Suppressor macrophage (primary cell): ENCODE data around the gene MFRP.

Experiments used
- DNase-seq, 4 experiments: peaks; one replicate each; pipeline ENCODE4 v3.0.0-alpha.2; 2020 to 2022

MFRP gene

DNA sequence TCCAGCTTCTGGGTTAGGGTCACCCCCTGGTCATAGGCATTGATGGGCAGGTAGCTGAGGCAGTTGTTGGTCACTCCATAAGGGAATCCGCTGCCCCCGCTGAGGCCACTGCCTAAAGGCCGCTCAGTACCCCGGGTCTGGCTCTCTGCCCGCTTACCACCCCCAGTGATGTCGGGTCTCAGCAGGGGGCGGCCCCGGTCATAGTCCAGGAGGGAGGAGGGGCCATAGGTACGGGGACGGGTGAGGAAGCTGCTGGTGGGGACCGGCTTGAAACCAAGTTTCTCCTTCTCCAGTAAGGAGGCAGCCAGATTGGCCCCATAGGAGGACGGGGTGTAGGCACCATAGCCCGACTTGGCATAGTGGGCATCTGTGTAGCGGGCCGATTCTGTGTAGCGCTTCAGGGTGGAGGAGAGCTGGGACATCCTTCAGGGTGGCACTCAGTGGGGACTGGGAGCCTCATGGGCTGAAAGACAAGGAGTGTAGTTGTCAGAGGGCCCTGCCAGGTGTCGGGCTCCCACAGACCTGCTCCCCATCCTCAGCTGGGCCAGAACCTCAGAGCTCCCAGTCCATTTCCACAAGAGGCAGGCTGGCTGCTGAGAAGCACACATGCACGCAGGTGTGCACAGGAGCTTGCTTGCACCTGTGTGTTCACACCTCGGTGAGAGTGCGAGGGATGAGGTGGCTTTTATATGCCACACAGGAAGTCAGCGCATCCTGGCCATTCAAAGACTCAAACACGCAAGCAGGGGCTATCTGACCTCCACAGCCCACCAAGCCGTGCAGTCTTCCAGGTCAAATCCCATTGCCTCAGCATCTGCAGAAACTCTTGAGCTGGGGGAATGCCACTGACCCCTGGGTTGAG, 26.8 kb upstream of the MFRP start:
- no peak for DNase-seq

GRCh38 chr11:119372260-119373058, 26.0 kb upstream of the MFRP start:
- DNase-seq: no peak

DNA sequence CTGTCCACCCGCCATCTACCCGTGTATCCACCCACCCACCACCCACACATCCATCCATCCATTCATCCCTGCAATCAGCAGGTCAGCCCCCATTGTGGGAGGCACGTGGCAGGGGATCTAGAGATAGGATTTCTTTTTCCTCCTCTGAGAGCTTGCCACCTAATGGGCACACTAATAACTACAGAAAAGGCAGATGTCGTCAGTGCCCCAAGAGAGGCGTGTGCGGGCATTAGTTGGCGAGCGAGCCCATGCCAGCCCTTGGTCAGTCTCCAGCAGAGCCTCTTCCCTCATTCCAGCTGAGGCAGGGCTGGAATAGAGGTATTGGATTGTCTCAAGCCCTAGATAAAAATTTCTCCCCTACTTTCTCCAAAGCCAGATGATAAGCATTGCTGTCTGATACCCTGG, 25.3 kb upstream of the MFRP start:
- peak in 3 of 4 experiments; percentile 34 to 46 (median 43) for DNase-seq

DNA sequence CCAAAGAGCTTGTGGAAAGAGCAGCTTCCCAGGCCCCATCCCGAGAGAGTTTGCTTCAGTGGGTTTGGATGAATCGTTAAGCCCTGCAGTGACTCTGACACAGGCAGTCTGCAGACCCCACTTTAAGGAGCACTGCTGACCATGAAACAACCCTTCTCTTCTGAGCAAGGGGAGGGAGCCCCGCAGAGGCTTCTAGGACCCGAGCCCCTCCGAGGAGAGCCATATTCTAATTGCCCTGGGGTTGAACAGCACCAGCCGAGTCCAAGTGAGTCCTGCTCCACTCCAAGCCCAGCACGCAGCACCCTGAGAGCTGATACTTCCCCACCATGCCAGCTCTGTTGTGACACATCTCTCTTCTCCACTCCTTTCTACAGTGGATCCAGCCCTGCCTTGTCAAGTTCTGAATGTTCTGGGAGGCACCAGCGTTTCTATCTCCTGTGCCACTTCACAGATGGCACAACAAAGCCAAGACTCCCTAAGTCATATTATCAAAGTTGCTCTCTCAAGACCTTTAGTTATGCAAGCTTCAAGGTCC, 24.6 kb upstream of the MFRP start:
- DNase-seq: no peak

GRCh38 chr11:119370486-119371046, 24.1 kb upstream of the MFRP start:
- no peak for DNase-seq

- DNase-seq: no peak
These were observed 22.8 kb upstream of the MFRP start for GRCh38 chr11:119369132-119369925.

- DNase-seq: no peak
These were observed 21.9 kb upstream of the MFRP start for GRCh38 chr11:119368121-119369034.

- peak; percentile 58 to 82 (median 76) for DNase-seq
These were observed 21.2 kb upstream of the MFRP start for GRCh38 chr11:119367661-119368120.

GRCh38 chr11:119366690-119367620, 20.4 kb upstream of the MFRP start:
- peak in 3 of 4 experiments; percentile 46 to 65 (median 50) for DNase-seq

DNA sequence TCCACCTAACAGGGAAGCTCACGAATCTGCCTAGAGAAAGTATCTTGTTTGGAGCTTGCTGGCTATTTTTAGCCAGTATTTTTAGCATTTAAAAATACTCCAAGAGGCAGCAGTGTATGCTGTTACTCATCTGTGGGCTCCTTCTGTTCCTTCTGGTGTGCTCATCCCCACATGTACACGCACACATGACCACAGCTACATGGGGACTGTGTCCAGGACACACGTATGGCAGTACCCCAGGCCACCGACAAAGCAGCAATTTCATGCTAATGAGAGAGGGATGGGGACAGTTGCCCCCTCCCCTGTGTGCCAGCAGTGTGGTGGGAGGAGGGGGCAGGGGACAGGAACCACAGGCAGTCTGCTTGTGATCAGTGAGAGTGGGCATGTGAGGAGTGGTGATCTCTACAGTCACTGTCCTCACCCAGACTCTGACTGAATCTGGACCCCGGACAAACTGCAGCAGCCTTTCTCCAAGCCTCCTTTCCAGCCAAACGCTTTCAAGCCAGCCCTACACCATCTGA, 18.6 kb upstream of the MFRP start:
- peak; percentile 59 to 81 (median 70) for DNase-seq

- DNase-seq: peak; percentile 78 to 93 (median 88)
These were observed 17.5 kb upstream of the MFRP start for GRCh38 chr11:119363851-119364590.

- peak in 1 of 4 experiments; percentile 37 for DNase-seq
These were observed 16.8 kb upstream of the MFRP start for GRCh38 chr11:119363081-119363850.

- no peak for DNase-seq
These were observed 16.2 kb upstream of the MFRP start for GRCh38 chr11:119362741-119363080.

- peak in 3 of 4 experiments; percentile 36 to 58 (median 57) for DNase-seq
These were observed 15.6 kb upstream of the MFRP start for GRCh38 chr11:119361941-119362725.

DNA sequence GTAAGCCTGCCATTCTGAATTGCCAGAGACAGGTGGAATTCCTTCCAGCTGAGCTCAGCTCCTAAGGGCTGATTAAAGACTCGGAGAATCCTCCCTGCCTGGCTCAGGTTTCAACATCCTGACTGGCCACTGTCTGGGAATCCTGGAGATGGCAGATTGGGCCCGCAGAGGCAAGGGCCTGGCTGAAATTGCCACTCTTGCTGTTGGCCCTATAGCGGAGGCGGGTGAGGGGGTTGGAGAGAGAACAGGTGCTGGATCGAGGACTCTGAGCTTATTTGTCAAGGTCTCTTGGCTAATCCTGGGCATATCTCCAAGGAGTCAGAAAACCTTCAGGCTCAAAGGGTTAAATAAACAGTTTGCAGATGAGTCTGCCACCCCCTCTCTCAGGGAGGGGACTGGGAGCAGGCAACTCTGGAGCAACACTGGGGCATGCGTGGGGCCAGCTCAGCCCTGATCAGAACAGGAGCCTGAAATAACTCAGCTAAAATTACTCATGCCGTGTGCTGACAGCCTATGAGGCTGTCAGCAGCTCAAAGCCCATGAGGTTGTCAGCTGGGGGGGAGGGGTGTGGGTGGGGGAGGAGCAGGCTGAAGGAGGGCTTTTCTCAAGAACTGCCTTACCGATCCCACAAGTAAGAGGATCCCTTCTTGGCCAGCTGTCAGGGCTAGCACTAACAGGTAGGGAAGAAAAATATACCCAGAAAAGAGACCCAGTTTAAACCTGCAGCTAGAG, 14.7 kb upstream of the MFRP start:
- peak; percentile 81 to 94 (median 90) for DNase-seq
